Measurements from ENCODE around the gene MLIP. TPM values are rescaled to one million over a fixed set of nuclear protein-coding genes. Genes with fewer than 3 reads are reported as not detected.

Gene MLIP
- total RNA-seq, 4 donors from 2014 or later = 3.1 to 16.7 (median 12.2) TPM

Other genes starting within 250 kb of the MLIP start
- gene TINAG, start 197.0 kb downstream of the MLIP start, total RNA-seq = not detected

All from suprapubic skin (tissue), 4 donors.